Stomach (tissue), 4 donors: ENCODE data around the gene PLXNB2.

ENCODE experiments used
- CTCF ChIP-seq, 7 experiments: fragments of 450-650 bp in 4 of 7; fragments of 200-600 bp in 3 of 7; sonication (generic) in 3 of 7; IDR thresholded peaks; one replicate each; pipeline ENCODE4 v1.5.1; 2016 to 2019; ENCODE audit warnings: antibody characterized with exemption in 7 of 7, control low read depth in 2 of 7, mild to moderate bottlenecking in 1 of 7
- EP300 ChIP-seq: sonication (generic); formaldehyde crosslinking; IDR thresholded peaks from one replicate; pipeline ENCODE4 v1.6.1; 2017; ENCODE audit warnings: antibody characterized with exemption
- POLR2AphosphoS5 ChIP-seq, 3 donors: sonication (generic); formaldehyde crosslinking; IDR thresholded peaks; one replicate each; pipeline ENCODE4 v1.6.1; 2016; ENCODE audit warnings: antibody characterized with exemption in 3 of 3

DNA sequence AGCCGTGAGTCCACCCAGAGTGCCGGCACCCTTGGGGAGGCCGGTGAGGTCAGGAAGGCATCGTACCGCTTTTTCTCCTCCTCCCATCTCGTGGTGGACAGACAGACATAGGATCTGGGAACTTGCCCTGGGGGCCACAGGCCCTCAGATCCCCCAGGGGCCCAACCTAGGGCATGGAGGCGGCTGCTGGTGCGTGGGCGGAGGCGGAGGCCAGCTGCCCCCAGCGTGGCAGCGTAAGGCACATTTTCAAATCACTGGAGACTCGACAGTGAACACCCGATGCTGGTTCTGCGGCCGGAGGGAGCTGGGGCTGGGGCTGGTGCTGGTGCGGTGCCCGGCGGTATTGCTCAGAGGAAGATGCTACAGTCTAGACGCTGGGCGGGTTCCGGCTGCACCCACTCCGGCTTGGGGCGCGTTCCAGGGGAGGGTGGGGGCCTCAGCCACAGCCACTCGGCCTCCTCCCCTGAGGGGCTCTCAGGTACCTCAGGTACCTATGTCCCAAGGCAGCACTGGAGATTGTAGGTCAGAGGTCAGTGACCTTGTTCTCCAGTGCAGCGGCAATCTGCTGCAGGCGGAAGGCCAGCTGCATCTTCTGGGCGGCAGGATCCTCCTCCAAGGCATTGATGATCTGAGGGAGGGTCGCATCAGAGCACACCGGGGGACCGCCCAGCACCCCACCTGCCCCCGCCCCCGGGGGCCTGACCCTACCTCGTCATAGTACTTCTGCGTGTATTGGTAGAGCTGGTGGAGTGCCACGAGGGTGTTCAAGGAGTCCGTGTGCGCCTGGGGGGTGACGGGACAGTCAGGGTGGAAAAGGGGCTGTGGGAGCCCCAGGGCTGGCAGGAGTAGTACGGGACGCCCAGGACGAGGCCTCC, 32.0 kb downstream of the PLXNB2 start:
- no peak for TF ChIP-seq POLR2AphosphoS5 (IDR thresholded peaks at IDR 0.05)
- TF ChIP-seq EP300 = no peak
- no peak for TF ChIP-seq CTCF (IDR thresholded peaks at IDR 0.05)
